Stimulated activated CD4-positive, alpha-beta T cell treated with anti-CD3 and anti-CD28 coated beads, Interleukin-1b, Interleukin-23, amount 100 ng/mL, for 4 hours (primary cell): ENCODE measurements around the gene AKR1B15.
"Not testable (repeated sequence)": the region's sequence is repeated elsewhere in the genome, so short reads cannot be mapped to it uniquely, and the experiment has no call there.

Experiments used
- DNase-seq, 2 donors: peaks; one replicate each; pipeline ENCODE4 v3.0.0-alpha.2; 2020; ENCODE audit warnings: low read depth in 2 of 2

Gene AKR1B15

DNA sequence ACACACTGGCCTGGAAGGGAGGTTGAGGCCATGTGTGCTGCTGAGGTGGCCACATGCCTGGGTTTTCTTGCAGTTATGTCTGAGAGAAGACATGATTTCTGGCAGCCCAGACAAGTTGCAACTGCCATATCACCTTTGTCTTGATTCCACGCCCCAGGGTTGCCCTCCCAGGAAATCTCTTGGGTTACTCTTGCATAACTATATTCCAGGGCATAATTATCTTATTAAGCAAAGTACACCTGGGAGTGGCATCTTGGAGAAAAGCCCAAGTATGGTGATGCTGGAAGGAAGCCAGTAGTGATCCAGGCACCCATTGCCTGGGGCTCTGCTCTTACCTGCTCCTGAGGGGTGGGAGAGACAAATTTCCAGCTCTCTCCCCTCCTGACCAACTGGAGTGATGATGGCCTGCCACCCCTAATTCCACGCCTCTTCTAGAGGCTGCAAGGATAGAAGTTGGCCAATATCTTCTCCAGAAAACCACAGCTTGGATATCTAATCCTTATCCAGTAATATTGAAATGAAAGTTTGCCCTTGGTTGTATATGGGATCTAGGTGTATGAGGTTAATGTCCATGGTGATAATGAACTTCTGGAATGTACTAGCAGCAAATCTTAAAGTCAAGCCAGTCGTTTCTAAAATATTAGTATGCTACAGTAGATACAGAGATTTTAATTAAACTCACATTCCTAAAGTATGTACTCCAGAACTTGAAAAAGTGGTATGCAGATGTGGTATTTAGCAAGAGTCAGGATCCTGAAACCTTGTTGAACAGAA lies 16.5 kb upstream of the AKR1B15 start:
- no peak for DNase-seq

DNA sequence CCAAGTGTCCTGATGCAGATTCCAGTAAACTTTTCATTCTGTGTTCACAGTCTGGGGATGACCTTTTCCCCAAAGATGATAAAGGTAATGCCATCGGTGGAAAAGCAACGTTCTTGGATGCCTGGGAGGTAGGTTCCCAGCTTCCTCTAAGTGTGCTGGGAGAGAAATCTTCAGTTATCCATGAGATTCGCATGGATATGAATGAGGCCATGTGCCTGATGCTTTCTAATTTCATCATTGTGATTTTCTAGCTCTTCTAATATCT lies 16.0 kb upstream of the AKR1B15 start:
- DNase-seq, result no peak

- no peak for DNase-seq
Measured at GRCh38 chr7:134533288-134533771, 15.6 kb upstream of the AKR1B15 start.

DNA sequence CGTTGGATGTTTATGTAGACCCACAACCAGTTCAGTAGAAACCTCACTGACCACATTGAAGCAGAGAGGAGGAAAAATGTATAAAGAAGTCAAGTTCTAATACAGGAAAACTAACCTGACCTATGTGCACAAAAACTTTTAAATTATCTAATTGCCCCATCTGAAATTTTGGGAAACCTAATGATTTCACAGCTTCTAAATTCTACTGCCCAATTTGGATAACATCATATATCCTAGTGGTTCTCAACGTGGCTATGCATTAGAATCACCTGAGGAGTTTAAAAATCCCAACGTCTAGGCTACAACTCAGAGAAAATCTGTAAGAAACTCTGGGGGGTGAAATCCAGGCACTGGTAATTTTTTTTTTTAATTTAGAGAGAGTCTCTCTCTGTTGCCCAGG lies 14.3 kb upstream of the AKR1B15 start:
- DNase-seq, result no peak

- DNase-seq, result no peak
Measured at GRCh38 chr7:134535272-134535918, 13.5 kb upstream of the AKR1B15 start.

DNA sequence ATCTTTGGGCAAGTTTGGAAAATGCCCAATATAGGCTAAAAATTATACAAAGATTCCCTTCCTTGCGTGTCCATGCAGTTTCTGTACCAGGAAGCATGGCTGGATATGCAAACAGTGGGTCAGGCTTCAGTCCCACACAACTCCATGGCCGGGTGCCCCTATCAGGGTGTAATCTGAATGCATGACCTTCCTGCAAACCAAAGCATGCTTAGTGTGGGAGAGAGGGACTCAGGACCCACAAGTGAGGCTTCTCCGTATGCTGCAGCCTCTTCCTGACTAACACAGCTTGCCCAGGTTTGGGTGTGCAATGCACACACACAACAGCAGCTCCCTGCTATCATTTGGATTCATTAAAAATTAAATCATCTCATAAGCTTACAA lies 13.0 kb upstream of the AKR1B15 start:
- no peak for DNase-seq

- DNase-seq, result not testable (repeated sequence)
Measured at GRCh38 chr7:134536558-134536957, 12.4 kb upstream of the AKR1B15 start.

DNA sequence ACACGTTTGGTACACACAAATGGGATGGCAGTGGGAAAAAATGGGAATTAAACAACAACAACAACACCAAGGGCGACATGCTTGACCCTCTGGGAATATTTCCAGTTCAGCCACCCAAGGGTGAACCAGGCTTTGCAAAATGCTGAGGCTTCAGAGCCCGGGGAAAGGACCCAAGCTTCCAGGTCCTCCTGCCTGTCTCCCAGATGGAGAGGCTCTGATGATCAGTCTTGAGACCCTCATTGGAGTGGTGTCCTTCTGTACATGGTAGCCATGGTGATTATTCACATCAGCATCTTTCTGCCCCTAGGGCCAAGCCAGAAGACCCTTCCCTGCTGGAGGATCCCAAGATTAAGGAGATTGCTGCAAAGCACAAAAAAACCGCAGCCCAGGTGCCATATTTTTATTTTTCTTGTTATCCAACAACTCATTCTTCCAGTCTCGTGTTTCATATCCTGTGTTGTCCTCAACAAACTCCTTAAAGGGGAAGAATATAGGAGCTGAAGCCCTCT lies 11.6 kb upstream of the AKR1B15 start:
- not testable (repeated sequence) for DNase-seq

GRCh38 chr7:134539380-134540004 lies 9.4 kb upstream of the AKR1B15 start:
- no peak for DNase-seq

- DNase-seq, result not testable (repeated sequence)
Measured at GRCh38 chr7:134541501-134542194, 7.3 kb upstream of the AKR1B15 start.

DNA sequence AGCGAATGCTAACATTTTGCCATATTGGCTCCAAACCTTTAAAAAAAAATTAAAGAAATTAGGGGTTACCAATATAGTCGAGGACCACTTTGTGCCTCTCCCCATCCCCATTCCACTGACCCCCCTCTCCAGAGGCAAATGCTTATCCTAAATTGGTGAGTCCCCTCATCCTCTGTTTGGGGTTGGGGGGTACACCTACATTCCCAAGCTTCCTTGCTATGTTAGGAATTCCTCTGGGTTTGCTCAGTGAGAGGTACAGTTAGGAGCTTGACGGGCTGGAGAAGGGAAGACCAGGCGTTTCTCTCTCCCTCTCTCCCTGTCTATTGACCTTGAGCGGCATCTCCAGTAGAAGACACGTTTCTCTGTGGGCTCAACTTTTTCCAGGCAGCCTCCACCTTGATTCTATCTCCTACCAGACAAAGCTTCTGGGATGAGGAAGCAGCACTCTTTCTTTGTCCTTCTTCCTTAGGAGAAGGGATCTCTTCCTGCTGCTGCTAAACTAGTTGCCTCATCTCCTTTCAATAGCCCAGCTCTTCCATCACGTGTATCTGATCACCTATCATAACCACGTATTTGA lies 6.6 kb upstream of the AKR1B15 start:
- DNase-seq, result no peak

DNA sequence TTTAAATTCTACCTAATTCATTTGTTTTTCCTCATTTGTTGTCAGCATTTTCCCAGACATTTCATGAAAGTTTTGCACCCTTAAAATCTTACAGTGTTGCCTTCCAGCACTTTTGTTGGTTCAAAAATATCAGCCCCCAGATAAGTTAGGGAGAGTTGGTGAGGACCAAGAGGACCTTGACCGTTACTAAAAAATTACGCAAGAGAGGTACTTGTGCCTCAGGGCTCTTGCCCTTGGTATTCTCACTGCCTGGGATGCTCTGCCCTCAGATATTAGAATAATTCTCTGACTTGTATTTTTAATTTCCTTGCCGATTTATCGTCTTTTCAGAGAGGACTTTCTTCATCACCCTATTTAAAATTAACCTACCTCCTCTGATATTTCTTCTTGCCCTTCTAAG lies 3.5 kb upstream of the AKR1B15 start:
- DNase-seq, result no peak

DNA sequence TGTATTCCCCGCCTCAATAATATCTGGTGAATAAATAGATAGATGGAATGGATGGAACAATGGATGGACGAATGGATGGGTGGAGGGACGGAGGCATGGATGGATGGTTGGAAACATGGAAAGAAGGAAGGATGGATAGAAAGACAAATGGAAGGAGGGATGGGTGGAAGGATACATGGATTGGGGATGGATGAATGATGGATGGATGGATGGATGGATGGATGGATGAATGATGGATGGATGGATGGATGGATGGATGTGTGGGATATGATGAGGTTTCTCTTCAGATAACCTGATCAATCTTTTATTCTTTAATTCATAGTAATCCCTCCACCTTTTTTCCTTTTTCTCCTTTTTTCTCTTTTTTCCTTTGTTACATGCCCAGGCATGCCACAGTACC lies 3.0 kb upstream of the AKR1B15 start:
- DNase-seq, result no peak

DNA sequence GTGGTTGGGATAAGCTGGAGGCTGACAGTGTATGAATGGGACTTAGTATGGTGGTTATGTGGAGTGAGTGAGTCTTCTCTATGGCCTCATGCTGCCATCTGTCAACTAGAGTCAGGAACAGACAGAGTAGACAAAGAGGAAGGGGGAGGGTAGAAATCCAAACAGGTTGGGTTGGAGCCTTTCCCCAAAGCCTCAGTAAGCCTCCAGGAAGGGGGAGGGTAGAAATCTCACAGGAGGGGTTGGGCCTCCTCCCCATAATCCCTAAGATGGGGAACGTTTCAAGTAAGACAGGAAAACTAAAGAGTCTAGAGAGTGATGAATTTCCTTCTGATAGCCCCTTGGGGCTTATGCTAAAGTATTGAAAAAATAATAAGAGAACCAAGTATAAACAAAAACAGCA lies 2.0 kb upstream of the AKR1B15 start:
- DNase-seq, result no peak

DNA sequence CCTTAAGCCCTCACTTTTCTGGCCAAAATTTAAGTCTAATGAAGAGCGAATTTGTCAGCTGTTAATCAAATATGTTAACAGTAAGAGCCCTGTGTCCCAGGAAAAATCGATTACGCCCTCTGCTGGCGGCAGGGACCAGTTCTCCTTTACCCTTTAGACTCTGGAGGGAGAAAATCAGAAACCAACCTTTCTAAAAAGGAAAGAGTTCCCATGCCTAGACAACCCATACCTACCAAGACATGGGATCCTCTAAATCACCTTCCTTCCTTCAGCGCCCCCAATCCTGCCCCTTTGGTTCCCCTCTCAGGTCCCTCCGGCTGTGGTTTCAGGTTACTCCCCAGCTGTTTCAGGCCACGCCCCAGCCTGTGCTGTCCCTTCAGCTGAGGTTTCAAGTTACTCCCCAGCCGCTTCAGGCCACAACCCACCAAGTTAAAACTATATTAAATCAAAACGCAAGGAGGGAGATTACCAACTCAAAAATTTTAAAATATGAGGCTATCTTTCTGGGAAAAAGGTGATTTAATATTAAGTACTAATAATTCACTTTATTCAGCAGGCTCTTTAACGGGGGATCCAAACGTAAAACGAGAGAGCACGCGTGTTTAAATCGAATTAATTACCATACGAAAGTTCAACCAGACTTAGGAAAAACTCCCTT lies 1.4 kb upstream of the AKR1B15 start:
- DNase-seq, result peak; percentile 61 to 62

GRCh38 chr7:134549366-134549765 lies 456 bp downstream of the AKR1B15 start:
- no peak for DNase-seq

DNA sequence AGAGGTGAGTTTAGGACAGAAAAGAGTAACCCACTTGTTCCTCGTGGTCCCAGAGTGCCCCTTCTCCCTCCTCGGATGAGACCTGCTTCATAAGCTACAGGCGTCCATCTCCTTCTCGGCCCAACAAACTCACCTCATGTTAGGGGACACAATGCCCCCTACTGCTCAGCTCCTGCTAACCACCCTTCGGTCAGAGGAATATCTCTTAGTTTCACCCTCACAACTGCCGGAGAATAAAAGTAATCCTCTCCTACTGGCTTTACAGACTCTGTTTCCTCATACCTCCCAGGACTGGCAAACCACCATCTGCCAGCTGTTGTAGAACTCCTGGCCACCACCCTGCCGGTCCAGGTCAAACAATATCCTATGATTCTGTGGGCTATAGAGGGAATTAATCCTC lies 3.2 kb downstream of the AKR1B15 start:
- DNase-seq, result no peak

GRCh38 chr7:134553976-134554375 lies 5.1 kb downstream of the AKR1B15 start:
- DNase-seq, result no peak

DNA sequence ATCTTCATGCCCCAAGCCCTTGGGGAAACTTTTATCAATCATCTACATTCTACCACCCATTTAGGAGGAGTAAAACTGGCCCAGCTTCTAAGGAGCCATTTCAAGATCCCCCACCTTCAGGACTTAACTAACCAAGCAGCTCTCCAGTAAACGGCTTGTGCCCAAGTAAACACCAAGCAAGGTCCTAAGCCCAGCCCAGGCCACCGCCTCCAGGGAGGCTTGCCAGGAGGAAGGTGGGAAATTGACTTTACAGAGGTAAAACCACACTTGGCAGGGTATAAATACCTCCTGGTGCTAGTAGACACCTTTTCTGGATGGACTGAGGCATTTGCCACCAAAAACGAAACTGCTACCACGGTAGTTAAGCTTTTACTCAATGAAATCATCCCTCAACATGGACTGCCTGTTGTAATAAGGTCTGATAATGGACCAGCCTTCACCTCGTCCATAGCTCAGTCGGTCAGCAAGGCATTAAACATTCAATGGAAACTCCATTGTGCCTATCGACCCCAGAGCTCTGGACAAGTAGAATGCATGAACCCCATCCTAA lies 5.6 kb downstream of the AKR1B15 start:
- DNase-seq, result no peak

DNA sequence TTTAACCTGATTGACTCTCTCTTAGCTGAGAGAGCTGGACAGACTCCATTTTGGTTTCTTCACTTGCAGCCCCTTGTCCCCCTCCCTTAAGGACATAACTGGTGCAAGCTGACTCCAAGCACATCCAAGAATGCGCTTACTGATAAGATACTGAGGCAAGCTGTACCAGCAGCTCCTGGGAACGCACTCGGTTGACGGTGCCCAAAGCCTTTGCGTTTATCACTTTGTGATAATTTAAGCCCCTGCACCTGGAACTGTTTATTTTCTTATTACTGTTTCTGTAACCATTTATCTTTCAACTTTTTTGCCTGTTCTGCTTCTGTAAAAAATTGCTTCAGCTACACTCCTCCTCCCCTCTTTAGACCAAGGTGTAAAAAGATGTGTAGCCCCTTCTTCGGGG lies 8.5 kb downstream of the AKR1B15 start:
- no peak for DNase-seq

GRCh38 chr7:134558370-134558769 lies 9.5 kb downstream of the AKR1B15 start:
- no peak for DNase-seq
